Parathyroid adenoma (tissue), 2 donors: ENCODE measurements around the gene TMEM60.

Experiments used
- H2AFZ ChIP-seq: fragments of 300-600 bp; sonication (generic); one replicate; pipeline ENCODE4 v1.7.0; 2017; ENCODE audit warnings: antibody characterized with exemption, mild to moderate bottlenecking
- H3K27ac ChIP-seq: fragments of 300-600 bp; sonication (generic); one replicate; pipeline ENCODE4 v1.7.0; 2017
- H3K27me3 ChIP-seq: fragments of 300-600 bp; sonication (generic); one replicate; pipeline ENCODE4 v1.7.0; 2017; ENCODE audit warnings: low read length; ENCODE audit not compliant: control insufficient read depth, insufficient read depth
- H3K36me3 ChIP-seq: fragments of 300-600 bp; sonication (generic); one replicate; pipeline ENCODE4 v1.7.0; 2017; ENCODE audit warnings: low read length; ENCODE audit not compliant: control insufficient read depth, insufficient read depth
- H3K4me1 ChIP-seq: fragments of 300-600 bp; sonication (generic); one replicate; pipeline ENCODE4 v1.7.0; 2017; ENCODE audit warnings: control low read depth
- H3K4me2 ChIP-seq: fragments of 300-600 bp; sonication (generic); one replicate; pipeline ENCODE4 v1.7.0; 2017; ENCODE audit warnings: low read length
- H3K4me3 ChIP-seq: fragments of 300-600 bp; sonication (generic); one replicate; pipeline ENCODE4 v1.7.0; 2017; ENCODE audit warnings: low read depth, low read length
- H3K79me2 ChIP-seq: fragments of 300-600 bp; sonication (generic); one replicate; pipeline ENCODE4 v1.7.0; 2017; ENCODE audit warnings: control low read depth
- H3K9ac ChIP-seq: fragments of 300-600 bp; sonication (generic); one replicate; pipeline ENCODE4 v1.7.0; 2017; ENCODE audit warnings: mild to moderate bottlenecking
- H3K9me3 ChIP-seq: fragments of 300-600 bp; sonication (generic); one replicate; pipeline ENCODE4 v1.7.0; 2017; ENCODE audit warnings: low read length; ENCODE audit not compliant: control insufficient read depth
- CTCF ChIP-seq: fragments of 300-600 bp; sonication (generic); IDR thresholded peaks from one replicate; pipeline ENCODE4 v1.7.0; 2017; ENCODE audit warnings: antibody characterized with exemption, mild to moderate bottlenecking
- donor health status: primary hyperparathyroidism.

Gene TMEM60

GRCh38 chr7:77778535-77778934 is 19.7 kb downstream of the TMEM60 start:
- no peak overlapping the region for H2AFZ ChIP-seq
- no peak overlapping the region for H3K4me2 ChIP-seq
- H3K27me3 ChIP-seq: no peaks in the 10 kb centered on the region
- no peak overlapping the region for H3K4me3 ChIP-seq
- H3K79me2 ChIP-seq: no peaks in the 10 kb centered on the region
- no peaks in the 10 kb centered on the region for H3K4me1 ChIP-seq
- H3K36me3 ChIP-seq: no peaks in the 10 kb centered on the region
- TF ChIP-seq CTCF: no peak
- no peaks in the 10 kb centered on the region for H3K9me3 ChIP-seq
- no peak overlapping the region for H3K27ac ChIP-seq
- H3K9ac ChIP-seq: no peak overlapping the region

DNA sequence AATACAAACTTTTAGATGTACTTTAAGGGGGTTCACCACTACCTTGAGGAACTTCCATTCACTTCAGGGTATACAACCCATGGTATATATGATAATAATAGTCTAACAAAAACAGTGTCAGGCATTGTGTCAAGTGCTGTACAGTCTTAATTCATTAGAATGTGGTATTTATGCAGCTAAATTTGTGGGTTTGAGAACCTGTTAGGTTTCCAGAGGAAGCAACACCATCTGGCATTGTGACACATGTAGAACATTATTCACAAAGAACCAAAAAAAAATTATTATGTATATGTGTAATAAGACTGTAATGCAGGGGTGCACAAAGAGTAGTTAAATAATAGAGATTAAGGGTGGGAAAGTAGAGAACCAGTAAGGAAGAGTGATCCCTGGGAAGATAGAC is 26.3 kb downstream of the TMEM60 start:
- Histone ChIP-seq H3K4me1 (no peaks in the 10 kb centered on the region), H3K27me3 (no peaks in the 10 kb centered on the region), H3K9ac (no peak overlapping the region), H3K4me3 (no peak overlapping the region), H2AFZ (no peak overlapping the region), H3K4me2 (no peak overlapping the region), H3K36me3 (no peaks in the 10 kb centered on the region), H3K27ac (no peak overlapping the region), H3K9me3 (no peaks in the 10 kb centered on the region), H3K79me2 (no peaks in the 10 kb centered on the region)
- TF ChIP-seq CTCF: no peak

GRCh38 chr7:77770316-77770715 is 27.9 kb downstream of the TMEM60 start:
- Histone ChIP-seq H2AFZ (no peak overlapping the region), H3K9ac (no peak overlapping the region), H3K36me3 (no peaks in the 10 kb centered on the region), H3K9me3 (no peaks in the 10 kb centered on the region), H3K4me3 (no peak overlapping the region), H3K4me2 (no peak overlapping the region), H3K4me1 (no peaks in the 10 kb centered on the region), H3K27ac (no peak overlapping the region), H3K79me2 (no peaks in the 10 kb centered on the region), H3K27me3 (no peaks in the 10 kb centered on the region)
- no peak for TF ChIP-seq CTCF

DNA sequence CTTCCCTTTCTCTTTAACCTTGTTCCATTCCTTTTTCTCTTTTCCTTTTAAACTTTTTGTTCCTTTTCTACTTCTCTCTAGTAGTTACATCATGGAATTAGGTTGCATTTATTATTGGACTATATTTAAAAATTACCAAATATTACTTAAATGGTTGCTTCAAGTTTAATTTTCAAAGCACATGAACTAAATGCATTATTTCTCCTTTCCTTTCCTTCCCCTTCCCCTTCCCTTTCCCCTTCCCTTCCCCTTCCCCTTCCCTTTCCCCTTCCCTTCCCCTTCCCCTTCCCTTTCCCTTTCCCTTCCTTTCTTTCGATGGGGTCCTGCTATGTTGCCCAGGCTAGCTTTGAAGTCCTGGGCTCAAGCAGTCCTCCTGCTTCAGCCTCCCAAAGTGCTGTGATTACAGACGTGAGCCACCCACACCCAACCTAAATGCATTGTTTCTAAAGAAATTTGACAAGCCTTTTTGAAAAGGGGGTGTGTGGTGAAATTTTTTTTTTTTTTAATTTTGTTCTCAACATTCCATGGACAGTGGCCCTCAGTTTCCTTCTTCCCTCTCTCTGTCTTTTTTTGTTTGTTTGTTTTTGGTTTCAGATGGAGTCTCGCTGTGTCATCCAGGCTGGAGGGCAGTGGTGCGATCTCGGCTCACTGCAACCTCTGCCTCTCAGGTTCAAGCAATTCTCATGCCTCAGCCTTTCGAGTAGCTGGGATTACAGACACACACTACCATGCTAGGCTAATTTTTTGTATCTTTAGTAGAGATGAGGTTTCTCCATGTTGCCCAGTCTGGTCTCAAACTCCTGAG is 31.2 kb downstream of the TMEM60 start:
- no peak overlapping the region for H3K4me3 ChIP-seq
- no peak overlapping the region for H3K4me2 ChIP-seq
- TF ChIP-seq CTCF: no peak
- H3K79me2 ChIP-seq: peaks cover 6% of the 10 kb centered on the region
- H3K27me3 ChIP-seq: no peaks in the 10 kb centered on the region
- H2AFZ ChIP-seq: no peak overlapping the region
- H3K36me3 ChIP-seq: no peaks in the 10 kb centered on the region
- H3K27ac ChIP-seq: no peak overlapping the region
- no peaks in the 10 kb centered on the region for H3K4me1 ChIP-seq
- H3K9ac ChIP-seq: no peak overlapping the region
- no peaks in the 10 kb centered on the region for H3K9me3 ChIP-seq
